Measurements from ENCODE around the gene FOXL3.

FOXL3 gene

DNA sequence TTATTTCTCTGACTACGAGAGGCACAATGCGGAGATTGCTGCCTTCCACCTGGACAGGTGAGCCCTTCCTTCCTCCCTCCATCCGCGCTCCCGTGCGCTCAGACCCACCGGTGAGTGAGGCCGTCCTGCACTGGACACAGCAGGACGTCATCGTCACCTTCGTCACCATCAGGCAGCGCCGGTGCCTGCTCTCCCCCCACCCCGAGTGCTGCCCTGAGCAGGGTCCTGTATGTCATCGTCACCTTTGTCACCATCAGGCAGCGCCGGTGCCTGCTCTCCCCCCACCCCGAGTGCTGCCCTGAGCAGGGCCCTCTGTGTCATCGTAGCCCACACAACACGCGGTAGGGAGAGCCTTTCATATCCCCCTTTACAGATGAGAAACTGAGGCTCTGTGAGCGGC is 43.5 kb upstream of the FOXL3 start:
- no peak for DNase-seq (ENCODE audit: low read depth)
- in situ Hi-C loops (cut with HindIII; ENCODE audit: low sequenced_read_pairs) = no loop called here
- H3K4me3 ChIP-seq (ENCODE audit: low read depth, low read length) = no peak overlapping the region
- TF ChIP-seq, protein P1, sequence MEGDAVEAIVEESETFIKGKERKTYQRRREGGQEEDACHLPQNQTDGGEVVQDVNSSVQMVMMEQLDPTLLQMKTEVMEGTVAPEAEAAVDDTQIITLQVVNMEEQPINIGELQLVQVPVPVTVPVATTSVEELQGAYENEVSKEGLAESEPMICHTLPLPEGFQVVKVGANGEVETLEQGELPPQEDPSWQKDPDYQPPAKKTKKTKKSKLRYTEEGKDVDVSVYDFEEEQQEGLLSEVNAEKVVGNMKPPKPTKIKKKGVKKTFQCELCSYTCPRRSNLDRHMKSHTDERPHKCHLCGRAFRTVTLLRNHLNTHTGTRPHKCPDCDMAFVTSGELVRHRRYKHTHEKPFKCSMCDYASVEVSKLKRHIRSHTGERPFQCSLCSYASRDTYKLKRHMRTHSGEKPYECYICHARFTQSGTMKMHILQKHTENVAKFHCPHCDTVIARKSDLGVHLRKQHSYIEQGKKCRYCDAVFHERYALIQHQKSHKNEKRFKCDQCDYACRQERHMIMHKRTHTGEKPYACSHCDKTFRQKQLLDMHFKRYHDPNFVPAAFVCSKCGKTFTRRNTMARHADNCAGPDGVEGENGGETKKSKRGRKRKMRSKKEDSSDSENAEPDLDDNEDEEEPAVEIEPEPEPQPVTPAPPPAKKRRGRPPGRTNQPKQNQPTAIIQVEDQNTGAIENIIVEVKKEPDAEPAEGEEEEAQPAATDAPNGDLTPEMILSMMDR (IDR thresholded peaks at IDR 0.05; ENCODE audit: low read depth, low read length, missing control alignments) = no peak

DNA sequence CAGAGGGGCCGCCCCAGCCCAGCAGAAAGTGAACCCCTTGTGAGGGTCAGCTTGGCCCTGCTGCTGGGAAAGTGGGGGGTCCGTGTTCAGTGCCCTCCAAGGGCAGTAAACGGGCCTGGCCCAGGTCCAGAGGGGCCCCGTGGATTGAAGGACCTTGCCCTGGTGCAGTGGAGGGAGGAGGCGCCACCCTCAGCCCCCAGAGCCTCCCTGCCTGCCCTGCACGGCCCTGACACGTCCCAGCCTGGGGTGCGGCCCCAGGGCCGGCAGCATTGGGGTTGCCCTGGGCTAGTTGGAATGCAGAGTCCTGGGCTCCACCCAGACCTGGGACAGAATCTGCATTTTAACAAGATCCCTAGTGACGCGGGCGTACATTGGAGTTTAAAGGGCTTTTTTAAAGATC is 42.8 kb upstream of the FOXL3 start:
- TF ChIP-seq, protein P1 (IDR thresholded peaks at IDR 0.05; ENCODE audit: low read depth, low read length, missing control alignments) = no peak
- in situ Hi-C loops (cut with HindIII; ENCODE audit: low sequenced_read_pairs) = no loop called here
- no peak for DNase-seq (ENCODE audit: low read depth)
- H3K4me3 ChIP-seq (ENCODE audit: low read depth, low read length) = no peak overlapping the region

DNA sequence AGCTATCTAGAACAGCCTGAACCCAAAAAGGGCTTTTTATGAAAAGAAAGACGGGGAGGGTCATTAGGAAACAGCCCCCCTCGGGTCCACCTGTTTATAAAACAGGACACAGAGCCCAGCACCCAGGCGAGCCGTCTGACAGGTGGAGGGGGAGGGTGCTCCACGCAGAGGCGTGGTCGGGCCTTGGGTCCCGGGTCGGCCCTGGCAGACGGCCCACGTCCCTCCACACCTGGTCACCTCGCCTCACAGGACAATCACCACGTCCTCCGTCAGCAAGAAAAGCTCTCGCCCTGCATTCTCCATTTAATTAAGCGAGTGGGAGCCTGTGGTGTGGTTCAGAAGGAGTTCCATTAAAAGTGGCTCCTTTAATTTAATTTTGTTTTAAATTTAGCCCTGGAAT is 42.3 kb upstream of the FOXL3 start:
- DNase-seq (ENCODE audit: low read depth) = no peak
- TF ChIP-seq, protein P1 (IDR thresholded peaks at IDR 0.05; ENCODE audit: low read depth, low read length, missing control alignments) = no peak
- in situ Hi-C loops (cut with HindIII; ENCODE audit: low sequenced_read_pairs) = no loop called here

DNA sequence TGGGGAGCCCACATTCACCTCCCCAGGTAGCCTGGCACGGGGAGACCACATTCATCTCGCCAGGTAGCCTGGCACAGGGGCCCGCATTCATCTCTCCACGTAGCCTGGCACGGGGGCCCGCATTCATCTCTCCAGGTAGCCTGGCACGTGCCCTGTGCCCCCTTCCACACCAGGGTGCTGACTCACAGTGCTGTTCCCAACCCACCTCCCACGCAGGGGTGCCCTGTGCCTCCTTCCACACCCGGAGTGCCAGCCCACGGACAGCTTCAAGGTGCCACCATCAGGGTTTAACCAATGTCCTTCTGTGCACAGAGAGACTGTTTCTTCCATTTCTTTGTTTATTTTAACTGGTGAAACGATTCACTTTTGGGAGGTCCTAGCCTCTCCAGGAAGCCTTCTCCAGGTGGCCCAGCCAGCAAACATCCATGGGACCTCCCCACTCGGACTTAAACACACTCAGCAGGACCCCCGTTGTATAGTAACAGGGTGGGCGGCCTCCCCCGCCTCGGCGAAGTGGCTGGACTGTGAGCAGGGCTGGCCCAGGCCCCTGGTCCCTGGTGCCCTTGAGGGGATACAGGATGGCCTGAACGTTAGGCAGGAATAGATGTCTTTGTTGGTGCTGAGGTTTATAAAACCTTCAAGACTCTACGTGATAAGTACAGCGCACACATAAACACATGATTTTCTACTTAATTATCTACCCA is 41.1 kb upstream of the FOXL3 start:
- in situ Hi-C loops (cut with HindIII; ENCODE audit: low sequenced_read_pairs) = no loop called here
- no peak for DNase-seq (ENCODE audit: low read depth)
- no peak overlapping the region for H3K4me3 ChIP-seq (ENCODE audit: low read depth, low read length)
- TF ChIP-seq, protein P1 (IDR thresholded peaks at IDR 0.05; ENCODE audit: low read depth, low read length, missing control alignments) = no peak

More for the DNA sequence above, 42.3 kb upstream of the FOXL3 start:
- no peak overlapping the region for H3K4me3 ChIP-seq (ENCODE audit: low read depth, low read length)

DNA sequence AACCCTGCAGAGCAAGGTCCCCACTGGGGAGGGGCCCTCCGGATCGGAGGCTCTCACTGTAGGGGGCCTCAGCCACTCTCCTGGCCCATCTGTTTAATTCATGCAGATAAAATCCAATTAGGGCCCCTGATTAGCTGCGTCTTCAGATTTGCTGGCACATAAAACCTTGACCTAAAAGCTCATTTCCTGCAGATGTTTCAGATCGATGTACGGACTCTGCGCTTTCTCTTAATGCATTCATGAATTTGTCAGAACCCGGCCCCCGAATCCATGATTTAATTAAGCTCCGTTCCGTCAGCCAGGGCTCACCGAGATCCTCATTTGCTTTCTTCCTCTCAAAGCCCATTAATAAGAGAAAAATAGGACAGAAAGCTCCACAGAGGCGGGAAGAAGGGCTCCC is 40.0 kb upstream of the FOXL3 start:
- DNase-seq (ENCODE audit: low read depth) = no peak
- TF ChIP-seq, protein P1 (IDR thresholded peaks at IDR 0.05; ENCODE audit: low read depth, low read length, missing control alignments) = no peak
- no peak overlapping the region for H3K4me3 ChIP-seq (ENCODE audit: low read depth, low read length)
- in situ Hi-C loops (cut with HindIII; ENCODE audit: low sequenced_read_pairs) = no loop called here

DNA sequence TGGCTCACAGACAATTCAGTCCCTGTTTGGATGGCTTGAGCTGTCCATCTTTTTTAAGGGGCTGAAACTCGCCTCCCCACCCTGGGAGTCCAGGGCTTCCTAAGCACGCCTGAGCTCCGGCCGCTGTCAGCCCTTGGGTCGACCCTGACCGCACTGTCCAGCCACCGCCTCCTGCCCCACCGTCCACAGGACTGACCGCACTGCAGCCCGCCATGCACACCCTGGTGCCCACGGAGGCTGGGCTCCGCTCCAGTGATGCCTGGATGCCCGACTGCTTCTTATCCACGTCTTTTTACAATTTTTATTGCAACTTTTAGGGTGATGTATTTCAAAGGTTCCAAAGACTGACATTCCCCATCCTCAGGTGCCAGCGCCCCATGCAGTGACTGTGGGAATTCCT is 39.4 kb upstream of the FOXL3 start:
- no peak overlapping the region for H3K4me3 ChIP-seq (ENCODE audit: low read depth, low read length)
- TF ChIP-seq, protein P1 (IDR thresholded peaks at IDR 0.05; ENCODE audit: low read depth, low read length, missing control alignments) = no peak
- DNase-seq (ENCODE audit: low read depth) = no peak
- in situ Hi-C loops (cut with HindIII; ENCODE audit: low sequenced_read_pairs) = no loop called here
